ENCODE data around the gene PPP1R15B. TPM values are rescaled to one million over a fixed set of nuclear protein-coding genes. Genes with fewer than 3 reads are reported as not detected.

The PPP1R15B gene
- total RNA-seq, 1 experiment from 2014 or later, result 24.8 TPM

DNA sequence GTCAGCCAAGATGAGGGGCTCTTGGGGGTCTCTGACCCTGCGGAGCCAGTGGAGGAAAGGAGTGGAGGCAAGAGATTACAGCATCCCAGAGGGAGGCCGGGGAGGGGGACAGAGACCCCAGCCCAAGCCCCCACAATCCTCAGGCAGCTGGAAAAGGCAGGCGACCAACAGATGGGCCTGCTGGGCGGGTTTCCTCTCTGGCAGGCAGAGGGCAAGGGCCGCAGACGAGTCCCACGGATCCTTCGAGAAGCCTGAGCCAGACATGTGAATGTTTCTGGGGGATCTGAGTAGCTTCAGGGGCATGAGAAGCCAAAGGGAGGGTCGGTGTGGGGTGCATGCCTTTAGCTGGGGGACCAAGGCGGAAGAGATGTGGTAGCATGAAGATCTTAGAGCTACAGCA lies 49.8 kb downstream of the PPP1R15B start:
- in situ Hi-C loops (cut with HindIII; ENCODE audit: low pct_unique_long_range_greater_than_20kb, low sequenced_read_pairs), result loop anchor here (10.0 kb wide), 1 partner anchor 147 kb away; the partner anchor contains the start of gene GOLT1A
- DNase-seq (ENCODE audit: low read depth, low spot score), result no peak

DNA sequence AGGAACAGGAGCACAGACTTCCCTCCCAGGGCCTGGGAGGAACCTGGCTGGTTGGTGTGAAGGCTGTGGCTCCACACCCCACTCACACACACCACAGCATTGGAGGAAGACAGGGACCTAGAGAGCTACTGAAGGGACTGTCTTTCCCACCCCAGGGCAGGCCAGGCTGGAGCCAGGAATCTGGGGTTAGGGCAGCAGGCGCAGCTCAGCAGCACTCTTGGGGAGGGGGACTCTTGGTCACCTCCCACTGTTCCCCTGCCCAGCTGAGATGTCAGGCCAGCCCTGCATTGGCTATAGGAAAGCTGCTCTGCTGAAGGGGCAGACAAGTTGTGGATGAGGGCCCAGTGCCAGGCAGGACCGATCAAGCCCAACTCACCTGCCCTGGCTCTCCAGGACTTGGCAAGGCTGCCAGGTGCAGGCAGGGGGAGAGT lies 50.3 kb downstream of the PPP1R15B start:
- in situ Hi-C loops (cut with HindIII; ENCODE audit: low pct_unique_long_range_greater_than_20kb, low sequenced_read_pairs), result loop anchor here (10.0 kb wide), 1 partner anchor 147 kb away; the partner anchor contains the start of gene GOLT1A
- DNase-seq (ENCODE audit: low read depth, low spot score), result no peak

DNA sequence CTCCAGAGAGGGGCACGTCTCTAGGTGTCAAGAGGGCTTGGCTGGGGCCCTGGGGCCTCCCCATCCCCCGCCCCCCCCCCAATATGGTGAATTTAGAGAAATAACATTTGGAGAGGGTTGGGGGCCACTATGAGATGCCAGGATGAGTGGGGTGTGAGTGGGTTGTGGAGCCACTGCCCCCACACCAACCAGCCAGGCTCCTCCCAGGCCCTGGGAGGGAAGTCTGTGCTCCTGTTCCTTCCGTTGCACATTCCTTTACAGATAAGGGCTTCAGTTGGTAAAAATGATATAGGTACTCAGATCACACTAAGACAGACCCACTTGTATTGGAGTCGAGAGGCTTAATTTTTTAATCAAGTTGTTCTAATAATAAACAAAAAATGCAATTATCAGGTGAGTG lies 51.3 kb downstream of the PPP1R15B start:
- in situ Hi-C loops (cut with HindIII; ENCODE audit: low pct_unique_long_range_greater_than_20kb, low sequenced_read_pairs), result loop anchor here (10.0 kb wide), 1 partner anchor 146 kb away; the partner anchor contains the start of gene GOLT1A
- DNase-seq (ENCODE audit: low read depth, low spot score), result no peak

DNA sequence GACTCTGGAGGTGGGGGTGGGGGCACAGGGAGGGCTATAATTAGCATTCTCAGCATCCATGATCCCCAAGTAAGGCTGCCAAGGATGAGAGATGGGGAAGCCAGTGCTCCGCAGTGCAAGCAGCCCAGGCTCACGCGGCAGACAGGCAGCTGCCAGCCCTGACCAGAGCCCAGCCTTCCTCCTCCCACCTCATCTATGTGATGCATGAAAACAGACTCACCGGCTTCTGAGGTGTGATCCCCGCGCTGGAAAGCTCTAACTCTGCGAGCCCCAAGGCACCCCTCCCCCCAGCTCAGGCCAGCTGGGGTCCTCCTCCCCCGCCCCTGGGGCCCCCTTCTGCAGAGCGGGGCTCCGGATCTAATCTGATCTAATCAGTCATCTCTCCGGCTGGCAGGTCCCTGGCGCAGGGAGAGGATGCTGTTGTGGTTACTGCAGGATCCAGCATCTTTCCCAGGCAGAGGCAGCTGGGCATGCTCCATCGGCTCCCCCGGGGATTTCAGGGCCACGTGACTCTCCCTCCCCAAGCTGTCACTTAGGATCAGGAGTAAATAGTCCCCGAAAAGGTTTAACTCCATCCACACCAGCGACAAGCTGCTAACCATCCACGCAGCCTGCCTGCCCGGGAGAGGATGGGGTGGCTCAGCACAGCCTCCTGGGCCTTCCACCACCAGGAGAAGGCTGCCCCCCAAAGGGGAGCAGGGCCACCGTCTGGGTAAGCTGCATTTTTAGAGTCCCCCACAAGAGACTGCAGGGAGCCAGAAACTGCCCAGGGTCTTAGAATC lies 52.0 kb downstream of the PPP1R15B start, which contains the start of gene PLEKHA6:
Gene PLEKHA6 (minus strand): TSS at position 456 of the 782 bp plus-strand sequence. CDS start 86,202 bp downstream, outside the sequence.
- no peak for DNase-seq (ENCODE audit: low read depth, low spot score)
- in situ Hi-C loops (cut with HindIII; ENCODE audit: low pct_unique_long_range_greater_than_20kb, low sequenced_read_pairs), result loop anchor here (10.0 kb wide), 1 partner anchor 145 kb away; the partner anchor contains the start of gene GOLT1A

DNA sequence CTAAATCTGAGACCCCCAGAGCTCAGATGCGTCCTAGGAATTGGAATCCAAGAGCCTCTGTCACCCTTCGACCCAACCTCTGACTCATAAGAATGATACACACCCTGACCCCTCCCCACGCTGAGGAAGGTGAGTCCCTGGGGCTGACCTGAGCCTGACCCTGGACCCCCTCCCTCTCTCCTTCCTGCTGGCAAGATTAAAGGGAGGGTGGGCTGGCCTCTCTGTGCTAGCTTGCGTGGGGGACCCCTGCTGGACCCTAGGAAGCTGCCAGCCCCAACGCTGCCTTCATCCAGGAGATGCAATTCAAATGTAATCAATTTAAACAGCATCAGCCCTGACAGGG lies 52.5 kb downstream of the PPP1R15B start:
- in situ Hi-C loops (cut with HindIII; ENCODE audit: low pct_unique_long_range_greater_than_20kb, low sequenced_read_pairs), result no loop called here
- DNase-seq (ENCODE audit: low read depth, low spot score), result no peak

DNA sequence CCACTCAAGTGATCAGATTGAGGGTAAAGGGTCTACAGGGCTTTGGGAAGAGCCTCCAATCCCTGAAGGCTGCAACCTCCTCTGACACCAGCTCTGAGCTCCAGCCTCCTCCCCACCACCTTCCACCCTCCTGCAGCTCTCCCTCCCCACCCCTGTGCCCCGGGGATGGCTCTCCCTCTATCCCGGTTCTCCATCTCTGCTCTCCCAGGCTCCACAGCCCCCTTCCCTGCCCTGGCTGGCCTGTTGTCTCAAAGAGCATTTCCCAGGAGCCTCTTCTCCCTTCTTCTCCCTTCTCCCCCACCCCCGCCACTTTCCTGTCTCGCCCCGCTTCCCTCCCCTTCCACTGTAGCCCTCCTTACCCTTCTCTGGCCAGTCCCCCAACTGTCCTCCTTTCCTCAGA lies 53.0 kb downstream of the PPP1R15B start:
- DNase-seq (ENCODE audit: low read depth, low spot score), result no peak
- in situ Hi-C loops (cut with HindIII; ENCODE audit: low pct_unique_long_range_greater_than_20kb, low sequenced_read_pairs), result no loop called here

DNA sequence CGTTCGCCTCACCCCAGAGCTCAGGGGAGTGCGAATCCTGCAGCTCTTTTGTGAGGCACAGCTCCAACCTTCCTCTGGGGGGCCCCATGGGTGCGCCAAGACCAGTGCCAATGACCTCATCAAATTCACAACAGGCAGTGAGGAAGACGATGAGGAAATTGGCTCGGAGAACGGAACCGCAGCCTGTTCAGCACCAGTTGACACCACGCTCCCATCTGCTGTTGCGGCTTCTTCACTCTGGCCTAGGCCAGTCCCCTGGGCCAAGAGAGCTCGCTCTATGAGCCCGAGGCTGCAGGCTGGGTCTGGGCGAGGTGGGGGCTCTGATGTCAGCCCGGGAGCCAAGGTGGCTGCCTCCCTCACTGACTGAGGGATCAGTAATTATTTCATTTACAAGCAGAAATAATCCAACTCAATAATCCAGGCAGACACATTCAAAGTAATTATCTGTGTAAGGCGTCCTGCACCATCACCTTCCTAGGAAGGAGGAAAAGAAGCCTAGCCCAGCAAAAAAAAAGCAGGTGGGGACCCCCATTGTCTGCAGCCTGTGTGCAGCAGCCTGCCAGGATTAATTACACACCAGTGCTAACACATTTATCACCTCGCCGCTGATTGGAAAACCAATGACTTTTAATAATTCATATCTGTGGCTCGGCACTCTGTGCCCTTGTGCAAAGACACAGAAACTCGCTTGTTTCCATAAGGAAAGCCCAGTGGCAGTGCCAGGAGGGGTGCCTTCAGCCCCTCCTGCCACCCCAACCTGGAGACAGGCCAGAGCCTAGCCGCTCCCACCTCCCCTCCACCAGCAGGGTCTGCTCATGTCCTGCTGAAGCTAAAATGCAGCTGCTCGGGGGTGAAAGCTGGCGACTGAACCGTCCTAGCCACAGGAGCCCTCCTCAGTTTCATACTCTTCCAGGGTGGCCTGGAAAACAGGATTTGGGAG lies 53.8 kb downstream of the PPP1R15B start:
- no peak for DNase-seq (ENCODE audit: low read depth, low spot score)
- in situ Hi-C loops (cut with HindIII; ENCODE audit: low pct_unique_long_range_greater_than_20kb, low sequenced_read_pairs), result no loop called here

GRCh38 chr1:204356997-204357396 lies 54.6 kb downstream of the PPP1R15B start:
- in situ Hi-C loops (cut with HindIII; ENCODE audit: low pct_unique_long_range_greater_than_20kb, low sequenced_read_pairs), result no loop called here
- no peak for DNase-seq (ENCODE audit: low read depth, low spot score)

- DNase-seq (ENCODE audit: low read depth, low spot score), result no peak
- in situ Hi-C loops (cut with HindIII; ENCODE audit: low pct_unique_long_range_greater_than_20kb, low sequenced_read_pairs), result no loop called here
These were observed 55.7 kb downstream of the PPP1R15B start for GRCh38 chr1:204355913-204356312.

DNA sequence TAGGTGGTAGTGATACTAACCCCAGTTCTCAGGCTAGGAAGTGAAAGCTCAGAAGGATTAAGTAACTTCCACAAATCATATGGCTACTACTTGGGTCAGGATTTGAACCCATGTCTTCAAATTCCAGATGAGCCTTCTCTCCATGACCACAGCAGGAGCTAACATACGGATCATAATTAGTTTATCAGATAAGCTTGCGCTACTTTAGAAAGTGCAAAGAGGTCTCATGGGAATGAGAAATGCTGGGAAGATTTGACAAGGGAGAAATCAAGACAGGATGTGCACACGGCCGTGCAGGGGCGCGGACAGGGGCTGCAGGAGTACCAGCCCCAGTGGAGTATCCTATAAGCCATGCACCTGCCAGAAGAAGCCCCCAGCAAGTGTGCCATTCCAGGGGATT lies 57.0 kb downstream of the PPP1R15B start:
- DNase-seq (ENCODE audit: low read depth, low spot score), result no peak
- in situ Hi-C loops (cut with HindIII; ENCODE audit: low pct_unique_long_range_greater_than_20kb, low sequenced_read_pairs), result no loop called here

Small RNAs within 50 kb of the gene (small RNA-seq; reads per million reads assigned to genes)
- 0 reads per million in 2 experiments for gene AL606489.2

Other genes starting within 250 kb of the PPP1R15B start
- not detected in 2 replicates for gene REN, start 245.5 kb downstream of the PPP1R15B start, total RNA-seq (2014; rRNA removed; shearing (Covaris generic))
- gene KISS1, start 215.3 kb downstream of the PPP1R15B start, total RNA-seq (2014; rRNA removed; shearing (Covaris generic)), result not detected in 2 replicates
- not detected in 2 replicates for gene GOLT1A, start 197.8 kb downstream of the PPP1R15B start, total RNA-seq (2014; rRNA removed; shearing (Covaris generic))
- gene PLEKHA6, start 51.9 kb downstream of the PPP1R15B start, total RNA-seq (2014; rRNA removed; shearing (Covaris generic)), result 0.08 TPM in 1 of 2 replicates, not detected in the other
- 3.2 and 4.9 TPM in 2 replicates for gene PIK3C2B, start 83.0 kb upstream of the PPP1R15B start, total RNA-seq (2014; rRNA removed; shearing (Covaris generic))
- gene MDM4, start 104.6 kb upstream of the PPP1R15B start, total RNA-seq (2014; rRNA removed; shearing (Covaris generic)), result 15.8 and 21.9 TPM in 2 replicates